ENCODE data around the gene ARHGEF17.

ARHGEF17 gene

DNA sequence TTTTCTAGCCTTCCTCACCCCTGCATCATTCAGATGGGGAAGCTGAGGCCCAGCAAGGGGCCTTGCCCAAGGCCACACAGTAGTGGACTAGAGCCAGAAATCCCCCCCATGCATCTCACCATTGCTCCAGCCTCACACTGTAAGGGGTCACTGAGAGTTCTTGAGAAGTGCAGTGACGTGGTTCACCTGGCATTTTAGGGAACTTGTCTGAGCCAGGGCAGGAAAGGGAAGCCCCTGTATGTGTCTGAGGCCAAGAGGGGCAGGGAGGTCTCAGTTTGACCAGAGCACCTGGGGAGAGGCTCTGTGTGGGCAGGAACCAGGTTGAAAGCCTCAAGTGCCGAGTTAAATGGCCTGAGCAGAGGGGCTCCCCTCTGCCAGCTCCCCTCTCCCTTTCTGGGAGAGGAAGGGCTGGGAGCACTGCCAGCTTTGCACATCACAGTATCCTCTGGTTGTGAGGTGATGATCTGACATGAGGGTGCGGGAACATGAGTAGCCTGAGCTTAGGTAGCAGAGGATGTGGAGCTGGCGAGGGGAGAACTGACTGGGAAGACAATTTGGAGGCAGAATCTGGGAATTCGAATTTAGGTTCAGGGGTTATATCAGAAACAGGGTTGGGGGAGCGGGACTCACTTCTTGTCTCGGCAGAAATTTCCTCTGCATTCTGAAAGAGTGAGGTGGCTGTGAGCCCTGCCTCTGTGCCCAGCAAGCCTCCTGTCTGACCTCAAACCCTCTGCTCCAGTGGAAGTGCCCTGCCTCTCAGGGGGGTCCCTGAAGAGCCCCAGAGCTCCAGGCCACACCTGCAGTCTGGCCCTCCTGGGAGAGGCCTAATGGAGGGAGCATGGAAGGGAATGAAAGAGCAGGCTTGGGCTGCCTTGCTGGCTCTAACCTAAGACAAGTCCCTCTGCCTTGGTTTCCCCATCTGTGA lies 14.6 kb downstream of the ARHGEF17 start:
- no peak overlapping the region for H3K4me3 ChIP-seq

DNA sequence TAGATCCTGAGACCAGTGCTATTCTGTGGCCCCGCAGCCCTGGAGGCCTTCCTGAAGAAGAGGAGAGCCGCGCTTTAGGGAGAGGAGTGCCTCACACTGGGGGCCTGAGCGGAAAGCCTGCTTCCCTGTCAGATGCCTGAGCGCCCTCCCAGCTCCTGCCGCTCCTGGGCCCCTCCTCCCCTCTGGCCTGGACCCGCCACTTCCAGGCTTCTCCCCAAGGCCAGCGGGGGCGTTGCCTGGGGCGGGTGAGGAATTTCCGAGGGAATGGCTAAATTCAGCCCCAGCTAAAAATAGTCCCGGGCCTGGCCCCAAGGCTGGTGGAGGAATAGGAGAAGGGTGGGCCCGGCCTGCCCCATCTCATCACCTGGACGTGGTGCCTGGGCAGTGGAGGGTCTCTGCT lies 15.4 kb downstream of the ARHGEF17 start:
- H3K4me3 ChIP-seq, result no peak overlapping the region
- peak overlapping the region in 18 of 21 experiments; percentile 11 to 82 (median 61) for H3K27ac ChIP-seq

More for the DNA sequence above, 14.6 kb downstream of the ARHGEF17 start:
- H3K27ac ChIP-seq, result peak overlapping the region in 19 of 21 experiments; percentile 13 to 82 (median 56)

- Histone ChIP-seq H3K27ac (peak overlapping the region in 17 of 21 experiments; percentile 11 to 82 (median 63)), H3K4me3 (no peak overlapping the region)
Measured at GRCh38 chr11:73324116-73324515, 16.0 kb downstream of the ARHGEF17 start.

DNA sequence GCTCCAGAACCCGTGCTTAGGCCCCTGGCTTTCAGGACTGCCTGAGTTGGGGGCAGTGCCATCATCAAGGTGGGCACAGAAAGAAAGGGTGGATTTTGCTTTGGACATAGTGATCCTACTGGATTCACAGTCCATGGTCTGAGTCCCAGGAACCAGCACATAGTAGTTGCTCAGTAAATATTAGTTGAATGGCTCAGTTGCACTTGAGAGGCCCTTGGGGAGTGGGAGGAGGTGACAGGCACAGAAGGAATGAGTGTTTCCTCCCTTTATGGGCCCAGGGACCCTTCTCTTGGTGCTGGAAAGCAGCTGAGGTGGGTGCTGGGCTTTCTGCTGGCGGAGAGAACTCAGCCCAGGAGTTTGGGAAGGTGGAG lies 16.6 kb downstream of the ARHGEF17 start:
- no peak overlapping the region for H3K4me3 ChIP-seq
- peak overlapping the region in 18 of 21 experiments; percentile 6 to 82 (median 61) for H3K27ac ChIP-seq

DNA sequence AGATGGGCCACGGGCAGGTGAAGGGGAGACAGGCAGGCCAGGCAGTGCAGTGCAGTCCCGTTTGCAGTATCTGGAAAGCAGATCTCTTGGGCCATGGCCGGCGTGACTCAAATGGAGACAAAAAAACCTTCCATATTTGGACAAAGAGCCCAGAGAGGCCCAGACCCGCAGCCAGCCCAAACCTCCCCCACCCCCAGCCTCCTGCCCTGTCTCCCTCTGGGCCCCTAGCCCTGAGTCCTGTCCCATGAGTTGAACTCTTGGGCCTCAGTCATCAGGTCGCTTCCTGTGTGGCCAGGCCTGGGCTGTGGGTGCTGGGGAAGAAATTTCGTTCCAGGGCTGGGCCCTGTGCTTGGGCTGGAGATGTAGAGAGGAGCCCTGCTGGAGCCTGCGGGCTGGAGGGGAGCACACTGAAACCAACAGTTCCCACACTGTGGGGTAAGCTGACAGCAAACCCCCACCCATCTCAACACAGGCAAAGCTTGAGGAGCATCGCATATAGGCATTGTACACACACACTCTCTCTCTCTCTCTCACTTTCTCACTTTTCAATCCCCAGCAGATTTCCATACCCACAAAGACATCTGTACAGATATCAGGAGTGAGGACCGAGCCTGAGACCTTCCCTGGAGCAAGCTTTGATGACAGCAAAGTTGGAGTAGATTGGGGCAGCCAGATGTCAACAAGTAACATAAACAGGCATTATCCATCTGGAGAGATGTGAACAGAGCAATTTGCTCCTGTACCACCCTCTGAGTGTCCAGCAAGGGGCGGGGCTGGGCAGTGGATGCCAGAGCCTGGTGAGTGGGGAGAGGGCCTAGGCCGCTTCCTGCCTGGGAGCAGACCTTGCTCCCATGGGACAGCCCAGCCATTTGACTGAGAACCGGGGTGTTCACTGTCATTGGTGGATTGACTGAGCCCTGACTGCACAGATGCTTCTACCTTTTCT lies 17.2 kb downstream of the ARHGEF17 start:
- H3K4me3 ChIP-seq, result no peak overlapping the region
- peak overlapping the region in 13 of 21 experiments; percentile 6 to 82 (median 47) for H3K27ac ChIP-seq

DNA sequence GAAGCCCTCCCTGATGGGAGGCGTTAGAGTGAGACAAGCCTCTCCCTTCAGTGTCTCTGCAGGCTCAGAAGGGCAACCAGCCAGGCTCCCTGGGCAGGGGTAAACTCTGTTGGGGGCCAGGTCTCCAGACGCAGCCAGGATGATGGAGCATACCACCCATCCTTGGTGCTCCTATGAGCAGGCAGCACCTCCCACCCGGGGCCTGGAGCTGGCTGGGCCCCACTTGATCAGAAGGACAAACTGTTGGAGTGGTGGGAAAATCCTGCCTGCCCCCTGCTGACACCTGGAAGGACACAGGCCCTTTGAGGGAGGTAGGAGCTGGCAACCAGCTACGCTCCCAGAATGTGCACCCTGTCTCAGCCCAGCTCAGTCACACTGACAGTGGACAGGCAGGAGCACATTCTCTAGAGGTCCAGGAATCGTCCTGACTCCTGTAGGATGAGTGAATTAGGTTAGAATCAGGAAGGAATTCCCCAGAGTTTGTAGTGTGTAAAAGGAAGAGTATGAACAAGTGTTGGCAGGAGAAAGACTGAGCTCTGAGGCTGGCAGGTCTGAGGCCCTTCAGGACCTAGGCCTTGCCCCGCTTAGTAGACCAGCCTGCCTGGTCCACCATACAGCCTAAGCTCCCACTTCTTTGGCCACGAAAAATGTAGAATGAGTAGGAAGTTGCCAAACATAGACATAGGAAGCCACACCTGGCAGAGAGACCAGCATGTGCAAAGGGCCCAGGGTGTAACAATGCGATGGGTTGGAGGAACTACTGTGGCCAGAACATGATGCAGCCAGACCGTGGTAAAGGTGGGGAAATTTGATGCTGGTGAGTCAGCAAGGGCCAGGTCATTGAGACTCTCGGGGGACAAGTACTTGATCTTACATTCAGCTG lies 19.1 kb downstream of the ARHGEF17 start:
- Histone ChIP-seq H3K27ac (peak overlapping the region in 2 of 21 experiments; percentile 10 to 30), H3K4me3 (no peak overlapping the region)

- peak overlapping the region in 2 of 21 experiments; percentile 16 to 25 for H3K27ac ChIP-seq
- no peak overlapping the region for H3K4me3 ChIP-seq
Measured at GRCh38 chr11:73327812-73328364, 19.8 kb downstream of the ARHGEF17 start.

DNA sequence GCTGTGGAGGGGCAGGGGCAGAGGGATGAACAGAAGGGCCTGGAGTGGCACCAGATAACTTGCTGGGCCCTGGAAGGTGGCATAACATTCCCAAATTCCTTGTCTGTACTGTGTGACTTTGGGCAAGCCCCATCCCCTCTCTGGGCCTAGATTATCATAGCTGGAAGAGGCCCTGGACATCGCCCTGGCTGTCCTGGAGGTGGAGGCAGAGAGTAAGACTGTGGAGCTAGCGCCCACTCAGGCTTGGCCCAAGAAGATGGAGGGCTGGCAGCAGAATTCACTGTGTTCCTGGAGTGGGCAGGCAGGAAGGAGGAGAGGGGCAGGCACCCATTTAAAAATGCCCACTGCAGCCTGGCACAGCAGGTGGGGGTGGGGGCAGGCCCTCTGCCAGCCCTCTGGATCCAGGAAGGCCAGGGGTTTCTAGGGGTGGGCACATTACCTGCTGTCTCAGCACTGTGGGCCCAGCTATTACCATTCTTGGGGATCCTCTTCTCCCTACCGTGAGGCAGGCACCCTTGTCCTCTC lies 22.6 kb downstream of the ARHGEF17 start:
- H3K27ac ChIP-seq, result peak overlapping the region in 6 of 21 experiments; percentile 4 to 54 (median 28)
- H3K4me3 ChIP-seq, result no peak overlapping the region

DNA sequence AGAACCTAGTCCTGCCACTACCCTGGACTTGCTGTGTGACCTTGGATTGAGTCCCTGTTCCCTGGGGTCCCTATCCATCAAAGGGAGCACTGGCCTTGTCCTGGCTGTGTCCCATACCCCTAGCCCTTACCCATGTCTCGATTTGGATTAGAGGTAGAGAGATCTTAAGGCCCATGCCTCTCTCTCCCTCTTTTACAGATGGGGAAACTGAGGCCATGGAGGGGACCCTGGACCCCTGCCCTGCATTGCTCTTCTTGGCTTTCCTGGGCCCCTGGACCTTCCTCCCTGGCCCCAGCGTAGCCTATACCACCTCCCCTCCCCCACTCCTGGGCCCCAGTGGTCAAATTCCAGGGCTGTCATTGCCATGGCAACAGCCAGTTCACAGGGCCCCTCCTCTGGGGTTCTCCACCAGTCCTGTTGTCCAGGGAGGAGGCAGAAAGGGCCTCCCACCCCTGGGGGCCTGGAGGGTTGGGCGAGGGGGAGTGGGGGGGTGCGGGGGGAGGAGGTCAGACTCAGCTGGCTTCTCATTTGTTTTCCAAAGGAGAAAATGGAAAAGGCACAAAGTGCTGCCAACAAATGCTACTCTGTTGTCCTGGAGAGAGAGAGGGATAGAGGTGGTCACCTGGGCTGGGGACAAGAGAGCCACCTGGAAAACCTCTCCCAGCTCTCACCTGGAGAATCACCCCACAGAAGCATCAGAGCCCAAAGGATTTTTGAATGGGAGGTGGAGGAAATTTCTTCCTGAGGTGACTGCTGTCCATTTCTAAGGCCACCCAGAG lies 23.3 kb downstream of the ARHGEF17 start:
- H3K4me3 ChIP-seq, result no peak overlapping the region
- peak overlapping the region in 10 of 21 experiments; percentile 7 to 54 (median 30) for H3K27ac ChIP-seq

DNA sequence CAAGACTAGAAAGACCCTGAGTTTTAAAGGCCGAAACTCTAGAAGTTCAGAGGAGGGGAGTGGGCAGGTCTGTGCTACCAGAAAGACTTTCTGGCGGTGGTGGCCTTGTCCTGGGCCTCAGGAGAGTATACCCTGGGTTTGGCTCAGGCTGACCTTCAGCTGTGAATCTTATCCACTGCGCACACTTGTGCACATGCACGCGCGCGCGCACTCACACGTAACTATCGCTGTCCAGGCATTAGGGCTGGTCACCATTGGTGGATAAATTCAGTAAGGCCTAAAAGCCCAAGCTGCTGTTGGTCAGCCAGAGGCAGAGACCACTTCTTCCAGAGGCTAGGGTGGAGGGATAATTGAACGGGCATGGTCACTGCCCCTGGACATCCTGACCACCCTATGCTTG lies 25.1 kb downstream of the ARHGEF17 start:
- peak overlapping the region in 7 of 21 experiments; percentile 23 to 72 (median 50) for H3K27ac ChIP-seq

GRCh38 chr11:73333640-73334383 lies 25.7 kb downstream of the ARHGEF17 start:
- H3K27ac ChIP-seq, result peak overlapping the region in 14 of 21 experiments; percentile 17 to 72 (median 51)
- no peak overlapping the region for H3K4me3 ChIP-seq

More for the DNA sequence above, 25.1 kb downstream of the ARHGEF17 start:
- no peak overlapping the region for H3K4me3 ChIP-seq

DNA sequence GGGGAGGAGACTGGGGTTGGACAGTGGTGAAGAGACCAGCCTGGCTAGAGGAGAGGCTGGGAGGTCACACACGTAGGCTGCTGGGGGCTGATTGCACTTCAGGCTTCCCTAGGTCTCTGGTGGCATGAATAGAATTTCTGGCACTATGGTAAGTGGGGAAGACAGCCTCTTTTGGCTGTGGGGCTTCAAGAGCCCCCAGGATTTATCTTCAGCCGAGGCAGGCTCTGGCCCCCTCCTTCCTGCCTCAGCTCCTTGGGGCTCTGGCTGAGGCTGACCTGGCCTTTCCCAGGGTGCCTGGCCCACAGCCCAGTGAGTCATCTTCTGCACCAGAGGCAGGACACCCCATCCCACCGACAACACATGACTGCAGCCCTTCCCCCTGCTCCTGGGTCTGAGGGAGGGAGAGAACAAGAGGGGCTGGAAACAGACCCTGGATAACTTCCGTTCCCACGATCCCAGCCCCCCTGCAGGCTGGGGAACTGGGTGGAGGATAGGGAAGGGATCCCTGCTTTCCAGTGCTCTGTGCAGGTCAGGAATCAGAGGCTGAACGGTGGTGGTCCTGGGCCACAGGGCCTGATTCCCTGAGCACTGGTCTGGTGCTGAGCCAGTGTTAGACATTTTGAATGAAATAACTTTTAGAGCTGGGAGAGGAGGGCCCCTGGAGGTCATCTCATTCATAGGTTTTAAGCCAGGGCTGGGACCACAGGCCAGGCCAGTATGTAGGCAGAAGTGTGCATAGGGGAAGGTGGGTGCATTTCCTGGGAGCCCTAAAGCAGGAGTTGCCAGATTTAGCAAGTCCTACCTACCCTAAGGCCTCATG lies 26.5 kb downstream of the ARHGEF17 start:
- H3K27ac ChIP-seq, result peak overlapping the region in 19 of 21 experiments; percentile 17 to 72 (median 53)
- no peak overlapping the region for H3K4me3 ChIP-seq

GRCh38 chr11:73335204-73335923 lies 27.3 kb downstream of the ARHGEF17 start:
- H3K4me3 ChIP-seq, result no peak overlapping the region
- peak overlapping the region in 16 of 21 experiments; percentile 26 to 72 (median 54) for H3K27ac ChIP-seq

DNA sequence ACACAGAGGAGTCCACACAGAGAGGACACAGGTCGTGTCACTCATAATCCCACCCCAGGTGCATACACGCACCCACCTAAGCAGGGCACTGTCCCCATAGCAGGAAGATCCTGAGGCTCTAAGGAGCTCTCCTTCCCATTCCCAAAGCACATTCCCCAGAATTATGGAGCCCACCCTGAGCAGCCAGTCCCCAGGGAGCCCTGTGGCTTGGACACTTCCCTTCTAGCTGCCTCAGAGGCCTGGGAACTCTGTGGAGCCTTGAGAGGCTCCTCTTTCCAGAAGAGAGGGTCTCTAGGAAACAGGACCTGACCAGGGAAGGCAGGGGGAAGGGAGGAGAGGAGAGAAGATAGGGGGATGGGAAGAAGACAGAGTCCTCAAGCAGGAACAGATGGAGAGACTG lies 29.8 kb downstream of the ARHGEF17 start:
- H3K4me3 ChIP-seq, result no peak overlapping the region
- H3K27ac ChIP-seq, result no peak overlapping the region

DNA sequence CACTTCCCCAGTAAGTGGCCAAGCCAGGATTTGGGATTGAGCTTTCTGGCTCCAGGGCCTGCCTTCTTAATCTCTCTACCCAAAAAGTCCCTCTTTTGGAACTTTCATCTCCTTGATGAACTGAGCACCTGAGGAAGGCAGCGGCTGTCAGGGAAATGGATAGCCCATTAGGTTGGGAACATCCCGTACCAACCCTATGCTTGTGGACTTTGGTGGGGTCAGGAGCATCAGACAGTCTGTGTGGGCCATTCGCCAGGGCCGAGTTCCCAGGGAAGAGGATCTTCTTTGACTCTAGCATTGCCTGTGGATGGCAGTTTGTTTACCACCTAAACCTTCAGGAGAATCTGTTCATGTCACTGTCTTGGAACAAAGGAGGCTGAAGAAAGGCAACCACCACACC lies 30.2 kb downstream of the ARHGEF17 start:
- H3K27ac ChIP-seq, result no peak overlapping the region
- H3K4me3 ChIP-seq, result no peak overlapping the region

DNA sequence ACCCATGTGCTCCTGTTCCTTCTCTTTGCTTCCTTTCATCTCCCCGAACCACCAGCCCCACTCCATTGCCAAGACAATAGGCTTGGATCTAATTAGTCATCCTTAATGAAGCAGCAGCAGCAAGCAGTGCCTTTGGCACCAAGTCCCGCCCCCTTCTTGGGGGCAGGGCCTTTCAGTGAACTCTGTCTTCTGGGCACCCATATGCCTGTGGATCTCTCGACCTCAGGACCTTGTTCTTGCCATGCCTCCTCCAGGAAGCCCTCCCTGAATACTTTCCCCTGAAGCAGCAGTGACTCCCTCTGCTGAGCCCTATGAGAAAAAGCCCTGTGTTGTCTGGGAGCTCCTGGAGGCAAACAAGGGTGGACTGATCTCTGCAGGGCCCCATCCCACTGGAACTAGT lies 32.1 kb downstream of the ARHGEF17 start:
- no peak overlapping the region for H3K4me3 ChIP-seq
- no peak overlapping the region for H3K27ac ChIP-seq

Measured in skin epidermis (tissue), 12 donors.